Raji (cell line): ENCODE results near the gene CLIC3.

Source experiments
- POLR2A ChIP-seq: IDR thresholded peaks from 2 replicates; pipeline ENCODE4 v1.6.1; 2011; ENCODE audit warnings: low read depth, low read length, control low read depth; ENCODE audit not compliant: insufficient read depth

Gene CLIC3

GRCh38 chr9:136973618-136974617, 22.4 kb downstream of the CLIC3 start:
- TF ChIP-seq POLR2A = no peak

DNA sequence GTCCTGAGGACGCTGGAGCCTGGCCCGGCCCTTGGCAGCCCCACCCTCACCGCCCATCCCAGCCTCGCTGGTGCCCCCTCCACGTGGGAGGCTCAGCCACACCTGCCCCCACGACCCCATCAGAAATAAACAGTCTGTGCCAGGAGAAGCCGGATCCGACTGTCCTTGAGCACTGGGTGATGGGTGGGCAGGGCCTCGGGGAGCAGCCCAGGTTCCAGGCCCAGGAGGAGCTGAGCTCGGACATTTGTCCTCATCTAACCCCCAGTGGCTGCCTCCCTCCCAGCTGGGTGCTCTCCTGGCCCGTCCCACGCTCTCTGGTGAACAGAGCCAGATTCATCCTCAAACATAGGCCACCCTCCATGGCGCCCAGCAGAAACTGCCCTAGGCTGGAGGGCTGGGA, 23.6 kb downstream of the CLIC3 start:
- no peak for TF ChIP-seq POLR2A

GRCh38 chr9:136972335-136972734, 24.0 kb downstream of the CLIC3 start:
- no peak for TF ChIP-seq POLR2A

- no peak for TF ChIP-seq POLR2A
These were observed 24.6 kb downstream of the CLIC3 start for GRCh38 chr9:136971746-136972145.

- no peak for TF ChIP-seq POLR2A
These were observed 26.0 kb downstream of the CLIC3 start for GRCh38 chr9:136970361-136970760.

GRCh38 chr9:136969774-136970173, 26.6 kb downstream of the CLIC3 start:
- TF ChIP-seq POLR2A = no peak

DNA sequence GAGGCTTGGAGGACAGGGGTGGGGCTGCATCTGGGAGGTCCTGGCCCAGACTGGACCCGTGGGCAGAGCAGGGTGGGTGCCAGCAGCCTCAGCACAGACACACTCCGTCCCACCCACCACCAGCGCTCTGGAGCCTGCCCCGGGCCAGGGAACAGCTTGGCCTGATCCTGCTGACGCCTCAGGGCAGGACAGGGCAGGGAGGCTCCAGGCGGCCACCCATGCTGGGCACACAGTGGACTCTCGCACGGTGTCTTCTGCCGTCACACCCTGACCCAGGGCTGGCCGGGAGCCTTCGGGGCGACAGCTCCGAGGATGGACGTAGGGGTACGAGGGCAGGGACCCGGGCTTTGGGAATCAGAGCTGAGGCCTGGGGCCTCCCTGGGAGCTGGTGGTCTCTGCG, 27.2 kb downstream of the CLIC3 start:
- no peak for TF ChIP-seq POLR2A

DNA sequence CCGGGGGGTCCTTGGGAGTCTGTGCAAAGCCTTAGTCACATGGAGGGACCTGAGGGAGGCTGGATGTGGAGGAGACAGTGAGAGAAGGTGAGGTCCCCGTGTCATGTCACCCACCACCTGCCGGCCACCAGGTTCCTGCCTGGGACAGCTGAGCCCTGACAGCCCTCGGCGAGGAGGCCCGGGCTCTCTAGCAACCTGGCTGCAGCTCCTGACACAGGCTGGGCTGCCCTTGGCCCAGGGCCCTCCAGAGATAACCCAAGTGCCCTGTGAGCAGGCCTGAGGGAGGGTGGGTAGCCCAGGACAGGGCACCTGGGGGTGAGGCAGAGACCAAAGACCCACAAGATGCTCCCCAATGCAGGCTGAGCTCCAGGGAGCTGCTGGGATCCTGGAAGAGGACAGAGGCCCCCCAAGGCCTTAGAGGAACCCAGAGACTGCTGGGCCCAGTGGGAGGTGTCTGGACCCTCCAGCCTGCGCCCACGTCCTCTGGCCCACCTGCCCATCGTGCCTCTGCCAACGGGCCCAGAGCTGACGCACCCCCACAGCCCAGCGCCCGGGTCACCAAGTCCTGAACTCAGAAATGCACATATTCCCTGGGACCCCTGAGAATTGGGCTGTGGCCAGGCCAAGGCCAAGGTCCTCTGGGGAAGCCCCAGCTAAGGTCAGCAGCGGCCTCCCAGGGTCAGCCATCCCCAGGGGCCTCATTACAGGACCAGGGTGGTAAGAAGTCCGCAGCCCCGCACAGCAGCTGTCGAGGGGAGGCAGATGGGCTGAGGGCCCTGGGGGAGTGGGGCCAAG, 27.8 kb downstream of the CLIC3 start:
- TF ChIP-seq POLR2A = no peak

GRCh38 chr9:136965771-136966484, 30.4 kb downstream of the CLIC3 start:
- TF ChIP-seq POLR2A = no peak

GRCh38 chr9:136964833-136965422, 31.4 kb downstream of the CLIC3 start:
- no peak for TF ChIP-seq POLR2A

DNA sequence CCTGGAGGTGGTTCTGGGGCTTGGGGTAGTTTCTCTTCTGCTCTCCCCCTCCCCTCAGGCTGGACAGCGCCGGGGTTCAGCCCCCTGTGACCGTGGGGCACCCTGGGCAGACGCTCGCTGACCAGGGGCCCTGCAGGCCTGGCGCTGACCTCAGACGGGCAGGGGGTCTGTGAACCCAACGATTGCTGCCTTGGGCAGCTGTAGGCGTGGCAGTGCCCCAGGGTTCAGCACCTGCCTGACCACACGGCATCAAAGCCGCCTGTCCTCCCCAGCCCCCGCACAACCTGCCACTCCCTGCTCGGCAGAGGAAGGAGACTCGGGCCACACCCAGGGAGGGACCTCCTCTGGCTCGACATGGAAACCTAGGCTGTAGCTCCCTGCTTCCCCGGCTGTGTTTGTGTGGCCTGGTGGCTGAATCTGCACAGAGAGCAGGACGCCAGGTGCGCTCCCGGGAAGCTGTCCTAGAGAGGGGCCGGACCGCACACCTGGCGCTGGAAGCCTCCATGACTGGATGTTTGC, 32.1 kb downstream of the CLIC3 start:
- no peak for TF ChIP-seq POLR2A

GRCh38 chr9:136963751-136964150, 32.6 kb downstream of the CLIC3 start:
- TF ChIP-seq POLR2A = no peak

- TF ChIP-seq POLR2A = no peak
These were observed 33.0 kb downstream of the CLIC3 start for GRCh38 chr9:136963341-136963740.

- no peak for TF ChIP-seq POLR2A
These were observed 33.6 kb downstream of the CLIC3 start for GRCh38 chr9:136962701-136963248.

- no peak for TF ChIP-seq POLR2A
These were observed 34.2 kb downstream of the CLIC3 start for GRCh38 chr9:136962163-136962562.
